GM21576 (cell line): ENCODE results near the gene RNGTT.
"Not testable (repeated sequence)": the region's sequence is repeated elsewhere in the genome, so short reads cannot be mapped to it uniquely, and the experiment has no call there.

Experiments
- ATAC-seq: cut with Tn5 transposase; IDR thresholded peaks from one replicate; pipeline ENCODE4 v1.9.1; 2021; ENCODE audit warnings: mild to moderate bottlenecking, moderate library complexity; ENCODE audit not compliant: unreplicated experiment

Gene RNGTT

DNA sequence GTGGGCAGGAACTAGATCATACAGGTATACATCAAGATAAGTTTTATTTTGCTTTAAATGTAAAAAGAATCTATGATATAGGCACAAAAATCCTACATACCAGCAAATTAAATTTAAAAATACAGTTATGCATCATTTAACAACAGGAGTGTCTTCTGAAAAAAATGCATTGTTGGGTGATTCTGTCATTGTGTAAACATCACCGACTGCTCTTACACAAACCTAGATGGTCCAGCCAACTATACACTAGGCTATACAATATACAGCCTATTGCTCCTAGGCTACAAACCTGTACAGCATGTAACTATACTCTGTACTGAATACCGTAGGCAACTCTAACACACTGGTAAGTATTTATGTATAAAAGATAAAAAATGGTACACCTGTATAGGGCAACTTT is 139.4 kb downstream of the RNGTT start:
- ATAC-seq, result no peak

DNA sequence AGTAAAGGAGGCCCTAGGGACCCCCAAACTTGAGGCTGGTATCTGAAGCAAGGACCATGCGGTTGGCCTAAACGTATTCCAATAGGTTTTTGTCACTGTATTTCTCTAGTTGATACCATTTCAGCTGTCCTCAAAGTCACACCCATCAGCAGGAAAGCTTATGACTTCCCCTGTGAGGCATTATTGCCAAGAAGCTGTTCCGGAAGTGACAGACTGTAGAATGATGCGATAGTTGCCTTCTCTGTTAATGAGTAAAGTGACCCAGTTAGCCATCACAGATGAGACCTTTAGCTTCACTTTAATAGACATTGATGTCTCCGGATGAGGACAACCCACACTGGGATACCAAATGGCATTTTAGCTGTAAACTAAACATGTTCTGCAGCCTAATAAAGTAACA is 147.9 kb downstream of the RNGTT start:
- ATAC-seq, result no peak

DNA sequence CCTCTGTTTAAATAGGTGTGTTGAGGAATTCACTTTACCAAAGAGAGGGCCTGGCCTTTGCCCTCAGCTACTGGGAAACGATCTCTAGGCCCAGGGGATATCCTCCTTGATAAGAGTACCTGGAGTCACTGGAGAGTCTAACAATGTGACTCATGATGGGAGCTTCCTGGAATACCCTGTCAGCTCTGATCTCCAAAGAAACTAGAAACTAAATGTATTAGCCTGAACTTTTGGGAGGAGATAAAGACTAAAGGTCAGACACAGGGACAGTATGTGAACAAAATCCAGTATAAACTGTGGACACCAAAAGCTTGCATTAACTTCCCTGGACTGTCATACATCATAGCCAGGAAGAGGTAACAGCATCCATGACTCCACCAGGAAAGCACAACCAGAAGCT is 148.5 kb downstream of the RNGTT start:
- ATAC-seq, result no peak

DNA sequence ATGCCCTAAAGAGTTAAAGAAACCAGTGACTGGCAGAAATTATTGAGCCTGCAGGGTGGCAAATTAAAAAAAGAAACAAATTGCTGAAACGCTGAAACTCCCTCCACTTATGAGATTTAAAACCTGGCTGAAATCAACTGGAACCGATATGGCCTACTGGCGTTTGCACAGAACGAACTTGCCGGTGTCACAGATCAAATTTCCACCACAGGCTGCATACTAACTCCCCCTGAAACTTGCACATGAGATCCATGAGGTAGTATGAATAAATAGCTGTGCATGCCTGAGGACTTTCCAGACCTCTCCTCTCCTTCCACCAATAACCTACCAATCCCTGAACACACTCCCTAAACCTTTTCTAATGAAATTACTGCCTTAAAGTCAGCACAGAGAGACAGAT is 150.4 kb downstream of the RNGTT start:
- ATAC-seq, result no peak

DNA sequence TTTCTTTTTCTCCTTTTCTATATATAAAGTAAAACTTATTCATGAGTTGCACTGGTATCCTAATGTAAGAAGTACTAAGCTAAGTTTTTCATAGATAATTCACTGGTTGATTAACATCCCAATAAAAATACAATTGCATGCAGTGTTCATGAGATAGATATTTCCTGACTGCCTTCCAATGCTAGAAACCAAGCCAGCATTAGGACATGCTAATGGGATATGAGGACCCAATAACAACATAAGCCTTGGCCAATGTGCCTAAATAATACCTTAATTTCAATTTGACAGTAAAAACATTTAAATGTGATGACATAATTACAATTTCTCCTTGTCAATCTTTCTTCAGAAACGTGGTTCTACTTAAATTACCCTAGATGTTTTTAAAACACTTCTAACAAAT is 152.7 kb downstream of the RNGTT start:
- no peak for ATAC-seq

DNA sequence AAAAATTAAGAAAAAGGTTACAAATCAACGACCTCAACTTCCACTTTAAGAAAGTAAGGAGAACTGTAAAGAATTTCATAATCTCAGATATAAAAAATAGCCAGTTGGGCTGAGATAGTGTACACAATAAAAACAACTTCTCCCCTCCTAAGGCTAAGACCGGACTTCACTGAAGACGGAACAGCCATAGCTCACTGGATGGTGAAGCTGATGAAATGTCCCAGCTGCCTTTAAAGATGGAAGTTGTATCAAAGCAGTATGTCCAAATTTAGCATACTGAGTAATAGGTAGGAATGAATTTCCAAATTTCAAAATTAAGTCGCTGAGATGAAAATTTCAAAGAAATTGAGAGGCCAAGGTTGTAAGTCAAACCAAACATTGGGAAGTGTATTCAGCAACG is 153.3 kb downstream of the RNGTT start:
- no peak for ATAC-seq

DNA sequence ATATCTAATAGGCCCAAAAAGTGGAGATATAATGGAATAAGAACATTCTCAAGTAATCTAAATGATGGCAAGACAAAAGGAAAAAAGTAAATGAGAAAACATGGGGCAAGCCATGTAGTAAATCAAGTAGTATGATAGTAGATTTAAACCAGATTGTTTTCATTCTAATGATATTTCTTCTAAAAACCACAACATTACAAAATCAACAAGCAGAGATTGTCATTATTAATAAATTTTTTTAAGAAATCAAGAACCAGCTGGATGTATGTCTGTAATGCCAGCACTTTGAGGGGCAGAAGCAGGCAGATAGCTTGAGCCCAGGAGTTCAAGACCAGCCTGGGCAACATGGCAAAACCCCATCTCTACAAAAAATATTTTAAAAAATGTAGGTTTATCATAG is 155.0 kb downstream of the RNGTT start:
- ATAC-seq, result no peak

DNA sequence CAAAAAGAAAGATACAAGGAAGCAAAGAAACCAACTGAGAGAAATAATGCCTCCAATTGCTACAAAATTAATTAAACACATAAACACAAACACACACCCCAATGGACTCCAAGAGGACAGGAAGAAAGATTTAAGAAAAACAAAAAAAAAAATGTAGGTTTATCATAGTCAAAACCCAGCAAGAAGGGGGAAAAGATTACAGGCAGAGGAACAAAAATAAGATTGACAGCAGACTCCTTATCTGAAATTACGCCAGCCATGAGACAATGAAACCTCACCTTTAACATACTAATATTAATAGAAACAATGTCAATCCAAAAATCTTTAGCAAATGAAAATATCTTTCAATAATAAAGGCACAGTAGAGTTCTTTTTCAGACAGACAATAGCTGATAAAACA is 155.8 kb downstream of the RNGTT start:
- ATAC-seq, result no peak

DNA sequence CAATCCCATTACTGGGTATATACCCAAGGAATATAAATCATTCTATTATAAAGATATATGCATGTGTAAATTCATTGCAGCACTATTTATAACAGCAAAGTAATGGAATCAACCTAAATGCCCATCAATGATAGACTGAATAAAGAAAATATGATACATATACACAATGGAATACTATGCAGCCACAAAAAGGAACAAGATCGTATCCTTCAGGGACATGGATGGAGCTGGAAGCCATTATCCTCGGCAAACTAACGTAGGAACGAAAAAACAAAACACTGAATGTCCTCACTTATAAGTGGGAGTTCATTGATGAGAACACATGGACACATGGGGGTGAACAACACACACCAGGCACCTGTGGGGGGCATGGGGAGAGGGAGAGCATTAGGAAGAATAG is 156.7 kb downstream of the RNGTT start:
- ATAC-seq, result no peak

DNA sequence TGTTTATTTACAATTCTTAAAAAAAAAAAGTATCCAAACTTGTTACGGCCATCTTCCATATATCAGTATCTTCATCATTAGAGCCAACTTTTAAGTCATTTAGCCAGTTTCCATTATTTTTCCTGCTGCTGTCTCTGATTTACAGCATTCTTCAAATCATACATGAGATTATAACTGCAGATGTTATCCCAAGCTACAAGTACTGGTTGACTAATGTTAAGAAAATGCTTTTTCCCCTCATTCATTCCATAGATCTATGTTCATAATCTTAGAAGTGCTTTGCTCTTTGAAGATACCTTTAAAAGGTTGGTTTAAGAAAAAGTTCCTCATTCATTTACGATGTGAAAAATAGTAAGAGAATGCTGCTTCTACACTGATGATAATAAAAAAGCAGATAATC is 158.7 kb downstream of the RNGTT start:
- ATAC-seq, result no peak

DNA sequence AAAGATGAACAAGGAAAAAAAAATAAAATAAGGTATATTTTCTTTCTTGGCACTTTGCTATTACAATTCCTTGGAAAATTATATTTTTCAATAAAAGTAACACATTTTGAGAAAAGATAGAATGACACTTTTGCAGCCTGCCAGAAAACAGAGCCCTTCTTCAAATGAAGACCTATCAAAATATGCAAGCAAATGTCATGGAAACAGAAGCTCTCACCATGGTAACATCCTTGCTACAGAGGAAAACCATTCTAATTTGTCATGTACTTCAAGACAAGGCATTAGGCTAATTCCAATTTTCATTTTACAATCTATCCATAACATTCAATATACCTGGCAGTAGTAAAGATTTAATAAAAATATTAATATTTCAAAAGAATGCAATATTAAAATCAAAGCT is 177.9 kb downstream of the RNGTT start:
- no peak for ATAC-seq

DNA sequence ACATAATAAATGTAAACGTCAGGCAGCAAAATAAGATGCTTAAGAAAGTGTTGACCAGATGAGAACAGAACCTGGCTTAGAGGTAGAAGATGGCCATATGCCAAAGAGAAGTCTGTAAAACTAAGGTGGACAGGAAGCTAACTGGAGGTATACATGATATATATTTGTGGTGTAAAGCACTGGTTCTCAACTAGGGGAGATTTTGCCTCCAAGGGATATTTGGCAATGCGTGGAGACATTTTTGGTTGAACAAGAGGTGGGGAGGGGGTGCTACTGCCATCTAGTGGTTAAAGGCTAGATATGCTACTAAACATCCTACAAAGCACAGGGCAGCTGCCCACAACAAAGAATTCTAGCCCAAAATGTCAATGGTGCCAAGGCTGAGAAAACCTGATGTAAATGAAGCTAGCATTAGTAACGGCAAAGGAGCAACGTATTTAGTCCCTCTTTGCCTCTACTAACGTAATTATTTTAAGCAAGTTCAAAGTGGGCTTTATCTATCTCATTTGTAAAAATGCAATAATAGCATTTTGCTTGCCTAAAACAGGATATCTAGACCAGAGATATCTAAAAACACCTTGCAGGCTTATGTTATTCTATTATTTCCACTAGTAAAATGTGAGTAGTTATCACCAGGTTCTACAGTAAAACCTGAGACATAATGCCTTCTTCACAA is 182.6 kb downstream of the RNGTT start:
- ATAC-seq, result peak; percentile 60

DNA sequence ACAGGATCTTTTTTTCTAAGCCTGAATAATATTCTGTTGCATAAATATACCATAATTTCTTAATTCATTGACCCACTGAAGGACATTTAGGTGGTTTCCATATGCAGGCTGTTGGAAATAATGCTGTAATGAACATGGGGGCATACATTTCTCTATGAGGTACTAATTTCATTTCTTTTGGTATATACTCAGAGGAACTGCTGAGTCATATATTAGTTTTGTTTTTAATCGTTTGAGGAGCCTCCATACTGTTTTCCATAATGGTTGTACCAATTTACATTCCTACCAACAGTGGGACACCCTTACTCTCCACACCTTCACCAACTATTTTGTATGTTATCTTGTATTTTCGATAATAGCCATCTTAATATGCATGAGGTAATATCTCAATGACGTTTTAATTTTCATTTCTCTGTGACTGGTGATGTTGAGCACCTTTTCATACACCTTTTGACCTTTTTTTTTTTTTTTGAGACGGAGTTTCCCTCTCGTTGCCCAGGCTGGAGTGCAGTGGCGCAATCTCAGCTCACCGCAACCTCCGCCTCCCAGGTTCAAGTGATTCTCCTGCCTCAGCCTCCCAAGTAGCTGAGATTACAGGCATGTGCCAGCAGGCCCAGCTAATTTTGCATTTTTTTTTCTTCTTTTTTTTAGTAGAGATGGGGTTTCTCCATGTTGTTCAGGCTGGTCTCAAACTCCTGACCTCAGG is 187.4 kb downstream of the RNGTT start:
- ATAC-seq, result no peak

DNA sequence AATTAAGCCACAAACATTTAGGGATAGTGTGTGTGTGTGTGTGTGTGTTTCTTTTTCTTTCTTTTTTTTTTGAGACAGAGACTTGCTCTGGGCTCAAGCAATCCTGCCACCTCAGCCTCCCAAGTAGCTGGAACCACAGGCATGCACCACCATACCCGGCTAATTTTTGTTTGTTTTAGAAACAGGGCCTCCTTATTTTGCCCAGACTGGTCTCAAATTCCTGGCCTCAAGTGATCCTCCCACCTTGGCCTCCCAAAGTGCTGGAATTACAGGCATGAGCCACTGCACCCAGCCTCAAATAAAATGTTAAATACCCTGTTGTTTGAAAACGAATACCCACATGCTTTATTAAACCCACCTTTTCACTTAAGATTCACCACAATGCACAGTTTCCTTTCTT is 195.3 kb downstream of the RNGTT start:
- not testable (repeated sequence) for ATAC-seq

DNA sequence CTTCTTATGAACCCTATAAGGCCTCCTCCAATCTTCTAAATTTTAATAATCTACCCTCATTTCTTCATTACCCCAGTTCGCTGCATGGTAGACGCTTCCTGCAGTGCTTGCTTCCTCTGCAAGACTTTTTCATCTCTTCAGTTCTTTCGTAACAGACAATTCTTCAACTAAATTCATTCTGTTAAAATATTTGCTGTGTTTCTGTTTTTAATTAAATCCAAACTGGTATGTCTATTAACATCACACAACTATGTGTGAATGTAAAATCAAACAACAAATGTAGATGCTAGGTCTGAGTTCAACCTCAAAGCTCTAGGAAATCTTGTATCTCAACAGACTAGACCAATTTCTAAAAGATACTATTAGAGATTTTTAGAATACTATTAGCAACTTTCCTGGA is 199.3 kb downstream of the RNGTT start:
- no peak for ATAC-seq

DNA sequence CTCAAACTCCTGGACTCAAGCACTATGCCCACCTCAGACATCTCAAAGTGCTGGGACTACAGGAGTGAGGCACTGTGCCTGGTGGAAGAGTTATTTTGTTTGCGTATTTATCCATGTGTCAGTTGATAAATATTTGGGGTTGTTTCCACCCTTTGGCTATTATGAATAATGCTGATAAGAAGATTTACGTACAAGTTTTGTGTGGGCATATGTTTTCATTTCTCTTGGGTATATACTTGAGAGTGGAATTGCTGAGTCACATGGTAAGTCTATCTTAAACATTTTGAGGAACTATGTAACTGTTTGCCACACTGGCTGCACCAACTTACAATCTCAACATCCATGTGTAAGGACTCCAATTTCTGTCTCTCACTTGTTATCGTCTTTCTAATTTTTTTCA is 200.3 kb downstream of the RNGTT start:
- no peak for ATAC-seq

DNA sequence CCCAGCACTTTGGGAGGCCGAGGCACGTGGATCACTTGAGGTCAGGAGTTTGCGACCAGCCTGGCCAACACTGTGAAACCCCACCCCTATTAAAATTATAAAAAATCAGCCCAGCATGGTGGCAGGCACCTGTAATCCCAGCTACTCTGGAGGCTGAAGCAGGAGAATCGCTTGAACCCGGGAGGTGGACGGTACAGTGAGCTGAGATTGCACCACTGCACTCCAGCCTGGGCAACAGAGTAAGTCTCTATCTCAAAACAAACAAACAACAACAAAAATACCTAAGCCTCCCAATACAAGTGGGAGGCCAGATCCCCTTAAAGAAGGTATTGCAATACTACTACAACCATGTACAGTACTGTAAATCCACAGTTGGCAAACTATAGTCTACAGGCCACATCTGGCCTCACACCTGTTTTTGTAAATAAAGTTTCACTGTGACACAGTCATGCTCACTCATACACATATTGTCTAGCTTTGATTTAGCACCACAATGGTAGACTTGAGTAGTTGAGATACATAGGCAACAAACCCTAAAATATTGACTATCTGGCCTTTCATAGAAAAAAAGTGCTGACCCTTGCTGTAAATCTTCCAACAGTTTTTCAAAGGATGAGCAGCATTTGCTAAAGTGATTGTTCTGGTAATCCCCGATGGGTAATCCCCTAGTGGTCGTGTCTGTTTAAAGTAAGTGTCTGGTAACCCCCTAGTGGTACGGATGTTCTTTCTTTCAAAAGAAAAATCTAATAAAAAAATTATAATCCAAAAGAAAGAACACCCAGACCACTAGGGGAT is 202.0 kb downstream of the RNGTT start:
- peak; percentile 56 for ATAC-seq

DNA sequence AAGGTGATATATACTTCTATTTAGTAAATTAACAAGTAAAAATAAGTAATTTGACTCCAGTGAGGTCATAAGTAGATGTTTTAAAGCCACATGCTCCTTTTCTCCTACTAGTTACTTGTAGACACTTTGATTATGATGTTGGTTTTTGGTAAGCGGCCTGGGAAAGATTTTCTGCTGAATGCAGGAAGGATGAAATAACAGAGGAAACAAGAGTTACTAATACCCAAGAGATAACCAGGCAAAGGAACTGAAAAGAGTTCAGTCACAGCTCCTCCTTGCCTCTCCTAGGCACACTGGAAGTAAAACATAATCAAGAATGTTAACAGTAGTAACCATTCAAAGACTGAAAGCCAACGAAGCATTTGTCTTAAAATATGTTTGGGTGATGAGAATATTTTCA is 203.3 kb downstream of the RNGTT start:
- no peak for ATAC-seq

DNA sequence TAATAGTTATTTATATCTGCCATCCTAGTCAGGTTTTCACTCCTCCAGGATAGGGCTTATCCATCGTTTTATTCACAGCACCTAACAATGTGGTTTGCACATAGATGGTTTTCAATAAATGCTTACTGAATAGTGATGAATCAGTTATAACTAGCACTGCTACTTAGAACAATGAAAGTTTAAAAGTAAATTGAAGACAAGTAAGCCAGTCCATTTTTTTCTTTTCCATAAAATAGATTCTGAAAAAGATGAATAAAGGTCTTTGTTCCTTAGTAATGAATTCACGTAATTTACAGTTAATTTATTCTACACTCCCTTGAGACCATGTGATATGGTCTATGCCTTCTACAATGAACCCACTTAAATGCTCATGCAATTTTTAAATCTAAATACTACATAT is 212.5 kb downstream of the RNGTT start:
- ATAC-seq, result no peak

DNA sequence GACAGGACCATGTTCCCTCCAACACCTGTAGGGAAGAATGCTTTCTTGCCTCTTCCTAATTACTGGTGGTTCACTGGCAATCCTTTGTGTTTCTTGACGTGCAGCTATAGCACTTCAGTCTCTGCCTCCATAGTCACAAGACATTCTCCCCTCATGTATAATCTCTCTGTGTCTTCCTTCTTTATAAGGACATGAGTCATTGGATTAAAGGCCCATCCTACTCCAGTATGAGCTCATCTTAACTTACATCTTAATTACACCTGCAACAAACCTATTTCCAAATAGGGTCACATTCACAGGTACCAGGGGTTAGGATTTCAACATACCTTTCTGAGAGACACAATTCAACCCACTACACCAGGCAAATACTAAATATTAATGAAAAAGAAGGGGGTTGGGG is 213.6 kb downstream of the RNGTT start:
- no peak for ATAC-seq

DNA sequence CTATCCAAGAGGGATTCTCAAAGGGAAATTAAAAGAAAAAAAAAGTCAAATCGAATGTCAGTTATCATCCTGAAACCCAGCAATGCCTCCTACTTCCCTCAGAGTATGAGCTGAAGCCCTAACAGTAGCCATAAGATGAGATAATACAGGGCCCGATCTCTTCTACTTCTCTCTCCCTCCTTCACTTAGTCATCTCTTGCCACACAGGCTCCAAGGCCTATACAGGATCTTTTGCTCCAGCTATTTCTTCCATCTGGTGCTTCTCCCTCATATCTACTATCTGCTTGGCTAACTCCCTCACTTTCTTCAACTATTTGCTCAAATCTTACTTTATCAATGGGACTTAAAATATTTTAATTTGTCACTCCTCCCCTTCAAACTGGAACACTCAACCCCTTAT is 215.3 kb downstream of the RNGTT start:
- no peak for ATAC-seq

DNA sequence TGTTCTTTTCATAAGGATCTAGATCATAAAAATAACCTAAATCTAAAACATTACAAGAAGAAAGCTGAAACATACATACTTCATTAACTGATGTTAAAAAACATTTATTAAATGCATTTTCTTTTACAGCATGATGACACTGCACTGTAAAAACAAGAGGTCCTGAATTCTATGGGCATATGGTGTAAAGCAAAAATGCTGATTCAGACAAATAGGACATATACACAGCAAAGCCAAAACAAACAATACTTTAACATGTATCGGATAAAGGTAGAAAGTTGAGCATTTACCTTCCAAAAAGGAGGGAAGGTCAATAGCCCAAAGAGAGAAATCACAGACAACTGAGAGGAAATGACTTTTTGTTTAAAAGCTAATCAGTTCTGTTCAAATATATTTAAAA is 221.5 kb downstream of the RNGTT start:
- no peak for ATAC-seq
